Stomach (tissue), 19 donors: ENCODE measurements around the gene ERAS. TPM values are rescaled to one million over a fixed set of nuclear protein-coding genes. Genes with fewer than 3 reads are reported as not detected.

ENCODE experiments used
- DNase-seq, 2 donors: peaks; one replicate each; pipeline versions ENCODE4 v3.0.0 to v3.0.0-alpha.2; 2013 to 2019
- H3K27ac ChIP-seq, 5 donors: fragments of 200-600 bp in 4 of 5; sonication (generic) in 4 of 5; one replicate each; pipeline ENCODE4 v1.5.1; 2013 to 2019; ENCODE audit warnings: mild to moderate bottlenecking in 1 of 5, moderate library complexity in 1 of 5
- H3K27me3 ChIP-seq, 3 donors: fragments of 200-600 bp; sonication (generic); one replicate each; pipeline ENCODE4 v1.5.1; 2017 to 2019; ENCODE audit warnings: mixed run types in 1 of 3
- H3K36me3 ChIP-seq, 4 donors: fragments of 200-600 bp; sonication (generic); 1 replicate in 3 of 4; 2 replicates in 1 of 4; pipeline ENCODE4 v1.5.1; 2016 to 2019
- H3K4me1 ChIP-seq, 4 donors: fragments of 200-600 bp; sonication (generic); one replicate each; pipeline ENCODE4 v1.5.1; 2016 to 2019
- H3K4me3 ChIP-seq, 4 donors: fragments of 200-600 bp; sonication (generic) in 3 of 4; one replicate each; pipeline ENCODE4 v1.5.1; 2016 to 2019; ENCODE audit warnings: mild to moderate bottlenecking in 1 of 4
- H3K9me3 ChIP-seq, 4 donors: fragments of 200-600 bp; sonication (generic); one replicate each; pipeline ENCODE4 v1.5.1; 2016 to 2019
- CTCF ChIP-seq, 7 experiments: fragments of 450-650 bp in 4 of 7; fragments of 200-600 bp in 3 of 7; sonication (generic) in 3 of 7; IDR thresholded peaks; one replicate each; pipeline ENCODE4 v1.5.1; 2016 to 2019; ENCODE audit warnings: antibody characterized with exemption in 7 of 7, control low read depth in 2 of 7, mild to moderate bottlenecking in 1 of 7
- EP300 ChIP-seq: sonication (generic); formaldehyde crosslinking; IDR thresholded peaks from one replicate; pipeline ENCODE4 v1.6.1; 2017; ENCODE audit warnings: antibody characterized with exemption
- POLR2A ChIP-seq, 4 donors: fragments of 450-650 bp; IDR thresholded peaks; one replicate each; pipeline ENCODE4 v1.6.1; 2016; ENCODE audit warnings: antibody characterized with exemption in 4 of 4, control low read depth in 2 of 4, mild to moderate bottlenecking in 1 of 4, moderate library complexity in 1 of 4
- POLR2AphosphoS5 ChIP-seq, 3 donors: sonication (generic); formaldehyde crosslinking; IDR thresholded peaks; one replicate each; pipeline ENCODE4 v1.6.1; 2016; ENCODE audit warnings: antibody characterized with exemption in 3 of 3
- WGBS, 5 donors: extraction: QIAGEN DNeasy Blood & Tissue Kit in 3 of 5; methylation state at CpG; one replicate each; pipeline versions ENCODE4 v1.1.5 to v1.1.7; 2013 to 2018; 5-methylcytosine and 5-hydroxymethylcytosine counted together
- intact Hi-C: fragments of 100-400 bp; cut with DNase I; formaldehyde crosslinking; loops from one replicate; pipeline ENCODE4 v1.15.1; 2023; ENCODE audit warnings: low total_unique reads
- long read RNA-seq, 10 donors: transcript quantifications; one replicate each; lab custom pipeline, GENCODE V29; 2026
- polyA plus RNA-seq, 3 donors: library from polyadenylated mRNA; stranded (reverse); fragments of 200-250 nt; gene quantifications; one replicate each; pipeline ENCODE4 v1.2.3, GENCODE V29; 2013
- total RNA-seq, 5 donors: library from RNA; depleted of rRNA; stranded (reverse); fragments of >200 nt; gene quantifications; one replicate each; pipeline versions ENCODE4 v1.1.0 to v1.2.3, GENCODE V29; 2014 to 2016
- donor health status: healthy with polysubstance abuse.
- donor health status: Bipolar disorder and iron deficiency.
- donor health status: healthy.

The ERAS gene
- not detected for total RNA-seq
- polyA plus RNA-seq, result not detected
- long read RNA-seq, donor 1, result 0 reads
- long read RNA-seq, donor 2, result 0 reads
- long read RNA-seq, donor 3, result 0 reads
- long read RNA-seq, donor 4, result 0 reads
- long read RNA-seq, donor 5, result 0 reads
- long read RNA-seq, donor 6, result 0 reads
- long read RNA-seq, donor 7, result 0 reads
- long read RNA-seq, donor 8, result 0 reads
- long read RNA-seq, donor 9, result 0 reads
- long read RNA-seq, donor 10, result 0 reads

DNA sequence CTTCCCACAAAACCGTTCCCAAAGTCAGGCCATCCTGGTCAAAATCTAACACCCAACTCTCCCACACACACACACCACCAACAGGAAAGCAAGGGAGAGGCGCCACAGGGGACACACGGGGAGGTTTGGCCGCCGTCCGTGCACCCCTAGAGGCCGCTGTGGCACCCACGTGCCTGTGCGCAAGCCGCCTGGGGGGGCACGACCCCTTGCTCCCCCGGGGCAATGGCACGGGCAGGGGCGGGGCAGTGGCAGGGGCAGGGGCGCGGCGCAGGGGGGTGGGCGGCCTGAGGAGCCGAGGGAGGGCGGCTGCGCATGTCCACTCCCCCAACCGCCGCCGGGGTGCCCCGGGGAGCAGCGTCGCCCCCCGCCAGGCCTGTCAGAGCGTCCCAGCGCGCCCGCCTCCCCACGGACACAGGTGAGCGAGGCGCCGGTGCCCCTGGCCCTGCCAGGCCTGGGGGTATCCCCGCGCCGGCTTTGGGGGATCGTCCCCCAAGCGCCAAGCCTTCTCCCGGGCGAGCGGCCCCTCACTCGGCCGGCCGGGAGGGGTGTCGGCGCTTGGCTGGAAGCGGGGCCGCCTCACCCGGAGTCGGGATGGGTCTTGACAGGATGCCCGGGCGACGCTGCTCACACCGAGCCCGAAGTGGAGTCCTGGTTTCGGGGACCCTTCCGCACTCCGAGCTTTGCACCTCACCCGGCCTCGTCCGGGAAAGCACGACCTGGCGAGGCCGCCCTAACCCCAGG, at the start of gene ERAS:
ERAS (plus strand) TSS at position 379 of the 741 bp plus-strand sequence. CDS start 2,611 bp downstream, outside the sequence.
- 37 to 82% (median 54%) methylated on average over 2 to 55 of the region's 67 CpGs for WGBS, 5 donors
- Histone ChIP-seq H3K4me1 (no peaks in the 10 kb centered on the region), H3K36me3 (peaks cover 0 to 50% (median 29%) of the 10 kb centered on the region in 4 donors), H3K27ac (no peak within 1 kb of the TSS), H3K4me3 (no peak within 1 kb of the TSS), H3K27me3 (peaks cover 0 to 32% (median 28%) of the 10 kb centered on the region in 3 donors), H3K9me3 (peaks cover 0 to 32% (median 14%) of the 10 kb centered on the region in 4 donors)
- no peak for DNase-seq
- TF ChIP-seq CTCF (IDR thresholded peaks at IDR 0.05), result no peak
- TF ChIP-seq EP300, result no peak
- TF ChIP-seq POLR2AphosphoS5 (IDR thresholded peaks at IDR 0.05), result no peak
- no peak for TF ChIP-seq POLR2A (IDR thresholded peaks at IDR 0.05)
- intact Hi-C loops, result no loop called here

DNA sequence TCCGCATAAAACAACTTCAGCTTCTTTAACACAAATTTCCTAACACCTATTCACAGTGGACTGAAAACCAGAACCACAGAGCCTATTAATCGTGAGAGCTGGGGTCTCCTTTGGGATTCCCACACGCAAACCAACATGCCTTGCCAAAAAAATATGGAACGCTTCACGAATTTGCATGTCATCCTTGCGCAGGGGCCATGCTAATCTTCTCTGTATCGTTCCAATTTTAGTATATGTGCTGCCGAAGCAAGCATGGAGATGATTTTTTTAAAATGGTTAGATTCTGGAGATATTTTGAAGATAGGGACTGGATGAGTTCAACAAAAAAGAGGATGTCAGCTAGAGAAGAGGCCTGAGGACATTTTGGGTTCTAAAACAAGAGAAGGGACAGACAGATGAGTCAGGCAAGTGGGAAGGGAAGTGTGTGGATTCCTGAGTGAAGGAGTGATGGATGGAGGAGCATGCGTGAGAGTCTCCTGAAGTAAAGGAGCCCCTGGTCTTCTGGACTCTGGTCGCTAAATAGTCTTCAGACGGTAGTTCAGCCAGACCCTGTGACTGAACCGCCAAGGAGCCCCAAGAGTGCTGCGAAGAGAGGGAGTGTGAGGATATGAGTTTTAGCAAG, 49.4 kb upstream of the ERAS start:
- intact Hi-C loops, result no loop called here
- Histone ChIP-seq H3K27me3 (peaks cover 0 to 8% (median 0%) of the 10 kb centered on the region in 3 donors), H3K36me3 (no peaks in the 10 kb centered on the region), H3K4me3 (no peak overlapping the region), H3K4me1 (no peaks in the 10 kb centered on the region), H3K9me3 (no peaks in the 10 kb centered on the region), H3K27ac (no peak overlapping the region)
- 72 to 83% (median 75%) methylated on average over 13 of the region's 13 CpGs for WGBS, 5 donors
- DNase-seq, result no peak
- no peak for TF ChIP-seq POLR2A (IDR thresholded peaks at IDR 0.05)
- no peak for TF ChIP-seq CTCF (IDR thresholded peaks at IDR 0.05)
- TF ChIP-seq EP300, result no peak
- TF ChIP-seq POLR2AphosphoS5 (IDR thresholded peaks at IDR 0.05), result no peak

- Histone ChIP-seq H3K9me3 (peaks cover 0 to 3% (median 0%) of the 10 kb centered on the region in 4 donors), H3K4me3 (no peak overlapping the region), H3K27me3 (peaks cover 0 to 8% (median 0%) of the 10 kb centered on the region in 3 donors), H3K36me3 (no peaks in the 10 kb centered on the region), H3K4me1 (no peaks in the 10 kb centered on the region), H3K27ac (no peak overlapping the region)
- no peak for DNase-seq
- WGBS, 5 donors, result 68 to 89% (median 80%) methylated on average over 7 of the region's 7 CpGs
- intact Hi-C loops, result no loop called here
- TF ChIP-seq POLR2A (IDR thresholded peaks at IDR 0.05) (no peak), POLR2AphosphoS5 (IDR thresholded peaks at IDR 0.05) (no peak), EP300 (no peak), CTCF (IDR thresholded peaks at IDR 0.05) (no peak)
Observed at GRCh38 chrX:48779399-48779798, 46.9 kb upstream of the ERAS start.

GRCh38 chrX:48781705-48782104, 44.6 kb upstream of the ERAS start:
- 83 to 98% (median 91%) methylated on average over 6 of the region's 6 CpGs for WGBS, 5 donors
- H3K36me3 ChIP-seq, result no peaks in the 10 kb centered on the region
- H3K4me1 ChIP-seq, result no peaks in the 10 kb centered on the region
- no peak overlapping the region for H3K27ac ChIP-seq
- H3K9me3 ChIP-seq, result peaks cover 0 to 3% (median 0%) of the 10 kb centered on the region in 4 donors
- DNase-seq, result no peak
- TF ChIP-seq EP300, result no peak
- TF ChIP-seq POLR2AphosphoS5 (IDR thresholded peaks at IDR 0.05), result no peak
- TF ChIP-seq CTCF (IDR thresholded peaks at IDR 0.05), result no peak
- TF ChIP-seq POLR2A (IDR thresholded peaks at IDR 0.05), result no peak
- H3K4me3 ChIP-seq, result no peak overlapping the region
- peaks cover 0 to 10% (median 8%) of the 10 kb centered on the region in 3 donors for H3K27me3 ChIP-seq
- intact Hi-C loops, result no loop called here
